Kidney (tissue), 11 donors: Measurements from ENCODE around the gene METTL2B. TPM values are rescaled to one million over a fixed set of nuclear protein-coding genes. Genes with fewer than 3 reads are reported as not detected.
"Not testable (repeated sequence)": the region's sequence is repeated elsewhere in the genome, so short reads cannot be mapped to it uniquely, and the experiment has no call there.

Source experiments
- DNase-seq, 5 donors: peaks; one replicate each; pipeline ENCODE4 v3.0.0-alpha.2; 2013 to 2020
- FAIRE-seq: peaks from 2 replicates; lab custom pipeline; 2012; peaks lifted over from hg19 to GRCh38; lab: Jason Lieb, UNC
- H3K27ac ChIP-seq, 2 donors: one replicate each; pipeline ENCODE4 v1.7.0; 2013; ENCODE audit warnings: low read depth in 2 of 2, low read length in 2 of 2, inconsistent platforms in 1 of 2
- H3K27me3 ChIP-seq: one replicate; pipeline ENCODE4 v1.7.1; 2013; ENCODE audit warnings: low read length, inconsistent platforms; ENCODE audit not compliant: control insufficient read depth, insufficient read depth
- H3K36me3 ChIP-seq, 3 donors: one replicate each; pipeline versions ENCODE4 v1.7.0 to v1.7.1; 2013; ENCODE audit warnings: low read length in 3 of 3, control low read depth in 1 of 3, inconsistent platforms in 1 of 3; ENCODE audit not compliant: insufficient read depth in 3 of 3, control insufficient read depth in 2 of 3
- H3K4me1 ChIP-seq, 3 donors: one replicate each; pipeline versions ENCODE4 v1.7.0 to v1.7.1; 2013; ENCODE audit warnings: low read length in 3 of 3, inconsistent platforms in 1 of 3, low read depth in 1 of 3; ENCODE audit not compliant: control insufficient read depth in 2 of 3, insufficient read depth in 2 of 3
- H3K4me3 ChIP-seq, 3 donors: one replicate each; pipeline versions ENCODE4 v1.7.0 to v1.8.1; 2013; ENCODE audit warnings: low read length in 3 of 3, control low read depth in 1 of 3, inconsistent platforms in 1 of 3
- H3K9ac ChIP-seq, 3 donors: one replicate each; pipeline versions ENCODE4 v1.7.0 to v1.7.1; 2013; ENCODE audit warnings: low read length in 3 of 3, control low read depth in 1 of 3, inconsistent platforms in 1 of 3
- H3K9me3 ChIP-seq, 3 donors: one replicate each; pipeline versions ENCODE4 v1.7.0 to v1.7.1; 2013; ENCODE audit warnings: low read length in 3 of 3, control low read depth in 1 of 3, inconsistent platforms in 1 of 3; ENCODE audit not compliant: control insufficient read depth in 2 of 3, insufficient read depth in 1 of 3
- intact Hi-C: fragments of 100-400 bp; cut with DNase I; formaldehyde crosslinking; loops from one replicate; pipeline ENCODE4 v1.11.1; 2022
- polyA plus RNA-seq: library from polyadenylated mRNA; stranded (reverse); fragments of 350-450 nt; fragmentation: Illumina TruSeq; extraction: RNeasy Lipid Tissue Mini Kit (QIAGEN cat#74804); gene quantifications from one replicate; pipeline ENCODE4 v1.2.3, GENCODE V29; 2014; ENCODE audit warnings: low read depth, low replicate concordance; ENCODE audit not compliant: insufficient read depth
- total RNA-seq: library from RNA; stranded (reverse); fragmentation: NEBNext Ultra II Directional; extraction: Animal tissue kit (Norgen Biotek cat#: 25700); gene quantifications from one replicate; pipeline ENCODE4 v1.2.1, GENCODE V29; 2021
- donor health status: control.
- donor health status: control.
- donor health status: DM: yes; HTN: yes; CAD: no.
- donor health status: Normal renal cell carcinoma (clear cell type).

Gene METTL2B
- total and polyA plus RNA-seq, 2 donors from 2014 or later: 11.8 to 26.0 TPM

- H3K27ac ChIP-seq: not testable (repeated sequence)
Measured at GRCh38 chr7:128523226-128523931, 46.8 kb downstream of the METTL2B start.

GRCh38 chr7:128523932-128524524 is 47.5 kb downstream of the METTL2B start:
- H3K4me3 ChIP-seq, FAIRE-seq, intact Hi-C loops, H3K36me3 ChIP-seq, H3K27ac ChIP-seq, H3K9me3 ChIP-seq, H3K9ac ChIP-seq, H3K27me3 ChIP-seq, H3K4me1 ChIP-seq: not testable (repeated sequence)
- peak in 4 of 5 donors; percentile 11 to 58 (median 36) for DNase-seq

More at GRCh38 chr7:128523226-128523931, 46.8 kb downstream of the METTL2B start:
- H3K36me3 ChIP-seq, FAIRE-seq, H3K4me3 ChIP-seq, H3K4me1 ChIP-seq, H3K27me3 ChIP-seq, H3K9ac ChIP-seq, intact Hi-C loops, H3K9me3 ChIP-seq: not testable (repeated sequence)
- peak; percentile 40 to 93 (median 69) for DNase-seq

GRCh38 chr7:128525584-128525983 is 49.0 kb downstream of the METTL2B start:
- intact Hi-C loops, H3K4me1 ChIP-seq, H3K27me3 ChIP-seq, H3K9ac ChIP-seq, FAIRE-seq, H3K36me3 ChIP-seq, H3K4me3 ChIP-seq, H3K9me3 ChIP-seq, H3K27ac ChIP-seq: not testable (repeated sequence)
- peak in 1 of 5 donors; percentile 22 for DNase-seq

- not testable (repeated sequence) for H3K9me3 ChIP-seq, FAIRE-seq
Measured at GRCh38 chr7:128526062-128526466, 49.5 kb downstream of the METTL2B start.

GRCh38 chr7:128529191-128529590 is 52.6 kb downstream of the METTL2B start:
- H3K27me3 ChIP-seq, H3K4me3 ChIP-seq, H3K9me3 ChIP-seq, FAIRE-seq, H3K27ac ChIP-seq, H3K36me3 ChIP-seq, H3K9ac ChIP-seq, intact Hi-C loops, H3K4me1 ChIP-seq: not testable (repeated sequence)
- peak in 1 of 5 donors; percentile 23 for DNase-seq

More at GRCh38 chr7:128526062-128526466, 49.5 kb downstream of the METTL2B start:
- H3K4me3 ChIP-seq, H3K9ac ChIP-seq, H3K4me1 ChIP-seq, H3K27ac ChIP-seq, H3K36me3 ChIP-seq, intact Hi-C loops, H3K27me3 ChIP-seq: not testable (repeated sequence)
- peak in 1 of 5 donors; percentile 7 for DNase-seq

- Histone ChIP-seq H3K27ac (peak overlapping the region in 1 of 2 donors; percentile 83), H3K9ac (peak overlapping the region in 1 of 3 donors; percentile 46), H3K4me3 (peak overlapping the region in 2 of 3 donors; percentile 52)
- H3K4me1 ChIP-seq, H3K9me3 ChIP-seq, intact Hi-C loops, H3K36me3 ChIP-seq, H3K27me3 ChIP-seq, FAIRE-seq: not testable (repeated sequence)
- peak in 4 of 5 donors; percentile 14 to 82 (median 44) for DNase-seq
Measured at GRCh38 chr7:128530121-128530854, 53.7 kb downstream of the METTL2B start.
